ENCODE data around the gene TP53I13. TPM values are rescaled to one million over a fixed set of nuclear protein-coding genes. Genes with fewer than 3 reads are reported as not detected.

Gene TP53I13
- total and polyA plus RNA-seq, 2 experiments from 2014 or later = 104 to 105 TPM

GRCh38 chr17:29613352-29613837 is 44.9 kb downstream of the TP53I13 start:
- peak; percentile 82 for TF ChIP-seq CTCF (IDR thresholded peaks at IDR 0.05; ENCODE audit: low read depth, low read length)
- Histone ChIP-seq H3K27ac (no peak overlapping the region), H3K4me3 (no peak overlapping the region), H3K4me1 (ENCODE audit: low read depth) (peaks cover 13% of the 10 kb centered on the region), H3K9me3 (ENCODE audit: low read depth) (no peaks in the 10 kb centered on the region), H3K27me3 (peaks cover 13% of the 10 kb centered on the region), H3K36me3 (no peaks in the 10 kb centered on the region)
- DNase-seq (ENCODE audit: low read depth in 1 of 2, low spot score in 1 of 2) = peak; percentile 90 to 96

DNA sequence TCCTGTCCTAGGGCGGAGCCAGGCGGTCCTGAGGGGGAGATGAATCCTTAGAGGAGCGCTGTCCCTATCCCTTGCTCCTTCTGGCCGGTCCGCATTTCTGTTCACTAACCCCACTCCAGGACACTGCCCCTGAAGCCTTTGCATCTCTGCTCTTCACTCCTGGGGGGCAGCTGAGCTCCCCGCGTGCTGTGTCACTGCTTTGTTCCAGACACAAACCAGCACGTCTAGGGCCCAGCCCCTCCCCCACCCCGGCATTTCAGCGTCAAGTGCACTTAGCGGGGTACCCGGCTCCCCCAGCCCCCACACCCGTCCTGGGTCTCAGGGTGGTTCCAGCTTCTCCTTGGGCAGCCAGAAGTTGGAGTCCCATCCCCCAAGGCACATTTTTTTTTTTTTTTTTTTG is 45.4 kb downstream of the TP53I13 start:
- DNase-seq (ENCODE audit: low read depth in 1 of 2, low spot score in 1 of 2) = no peak
- Histone ChIP-seq H3K9me3 (ENCODE audit: low read depth) (no peaks in the 10 kb centered on the region), H3K4me1 (ENCODE audit: low read depth) (peaks cover 18% of the 10 kb centered on the region), H3K36me3 (no peaks in the 10 kb centered on the region), H3K4me3 (no peak overlapping the region), H3K27me3 (peaks cover 13% of the 10 kb centered on the region), H3K27ac (no peak overlapping the region)
- no peak for TF ChIP-seq CTCF (IDR thresholded peaks at IDR 0.05; ENCODE audit: low read depth, low read length)

GRCh38 chr17:29614349-29615047 is 46.0 kb downstream of the TP53I13 start:
- no peak for DNase-seq (ENCODE audit: low read depth in 1 of 2, low spot score in 1 of 2)
- Histone ChIP-seq H3K4me3 (no peak overlapping the region), H3K27me3 (peaks cover 13% of the 10 kb centered on the region), H3K36me3 (no peaks in the 10 kb centered on the region), H3K9me3 (ENCODE audit: low read depth) (no peaks in the 10 kb centered on the region), H3K27ac (no peak overlapping the region), H3K4me1 (ENCODE audit: low read depth) (peaks cover 22% of the 10 kb centered on the region)
- TF ChIP-seq CTCF (IDR thresholded peaks at IDR 0.05; ENCODE audit: low read depth, low read length) = no peak

GRCh38 chr17:29615048-29615385 is 46.5 kb downstream of the TP53I13 start:
- TF ChIP-seq CTCF (IDR thresholded peaks at IDR 0.05; ENCODE audit: low read depth, low read length) = no peak
- no peaks in the 10 kb centered on the region for H3K36me3 ChIP-seq
- H3K27ac ChIP-seq = no peak overlapping the region
- peaks cover 27% of the 10 kb centered on the region for H3K4me1 ChIP-seq (ENCODE audit: low read depth)
- no peaks in the 10 kb centered on the region for H3K9me3 ChIP-seq (ENCODE audit: low read depth)
- peaks cover 13% of the 10 kb centered on the region for H3K27me3 ChIP-seq
- no peak overlapping the region for H3K4me3 ChIP-seq
- no peak for DNase-seq (ENCODE audit: low read depth in 1 of 2, low spot score in 1 of 2)

DNA sequence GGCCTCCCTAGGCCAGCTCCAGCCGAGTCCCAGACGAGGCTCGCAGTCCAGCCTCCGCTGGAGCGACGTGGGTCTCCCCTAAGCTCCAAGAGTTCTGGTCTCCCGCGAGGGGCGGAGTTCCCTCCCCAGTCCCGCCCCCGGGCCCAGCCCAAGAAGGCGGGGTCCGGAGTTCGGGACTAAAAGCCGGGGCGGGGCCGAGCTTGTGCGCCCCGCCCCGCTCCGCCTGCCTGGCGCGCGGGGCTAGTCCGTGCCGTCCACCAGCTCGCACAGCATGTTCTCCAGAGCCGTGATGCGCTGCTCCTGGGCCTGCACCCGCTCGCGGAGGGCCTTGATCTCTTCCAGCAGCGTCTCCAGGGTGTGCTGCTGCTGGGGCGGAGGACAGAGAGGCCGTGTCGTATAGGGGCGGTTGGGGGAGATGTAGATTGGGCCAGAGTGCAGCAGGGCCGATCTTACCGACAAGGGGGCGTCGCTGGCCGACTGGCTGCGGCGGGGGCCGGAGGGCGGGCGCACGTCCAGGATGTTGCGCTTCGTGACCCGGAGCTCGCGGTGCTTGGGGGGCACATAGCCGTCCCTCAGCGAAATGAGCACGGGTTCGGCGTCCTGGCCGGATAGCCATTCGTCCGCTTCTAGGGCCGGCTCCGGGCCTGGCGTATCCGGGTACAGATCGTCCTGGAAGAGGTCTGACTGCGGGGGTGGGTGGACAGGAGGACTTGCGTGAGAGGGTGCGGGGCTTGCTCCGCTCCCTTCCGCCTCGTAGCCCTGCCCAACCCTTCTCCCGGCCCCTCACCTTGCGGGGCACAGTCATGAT is 47.2 kb downstream of the TP53I13 start:
- H3K27ac ChIP-seq = no peak overlapping the region
- peak; percentile 89 to 92 for DNase-seq (ENCODE audit: low read depth in 1 of 2, low spot score in 1 of 2)
- H3K9me3 ChIP-seq (ENCODE audit: low read depth) = no peaks in the 10 kb centered on the region
- H3K4me3 ChIP-seq = no peak overlapping the region
- H3K36me3 ChIP-seq = no peaks in the 10 kb centered on the region
- H3K4me1 ChIP-seq (ENCODE audit: low read depth) = peaks cover 34% of the 10 kb centered on the region
- TF ChIP-seq CTCF (IDR thresholded peaks at IDR 0.05; ENCODE audit: low read depth, low read length) = no peak
- peaks cover 13% of the 10 kb centered on the region for H3K27me3 ChIP-seq

All from cardiac muscle cell (in vitro differentiated cells and primary cell).